Measurements from ENCODE around the gene OR52L1. TPM values are rescaled to one million over a fixed set of nuclear protein-coding genes. Genes with fewer than 3 reads are reported as not detected.
"Not testable (repeated sequence)": the region's sequence is repeated elsewhere in the genome, so short reads cannot be mapped to it uniquely, and the experiment has no call there.

OR52L1 gene
- total RNA-seq, 1 experiment from 2014 or later, result not detected

DNA sequence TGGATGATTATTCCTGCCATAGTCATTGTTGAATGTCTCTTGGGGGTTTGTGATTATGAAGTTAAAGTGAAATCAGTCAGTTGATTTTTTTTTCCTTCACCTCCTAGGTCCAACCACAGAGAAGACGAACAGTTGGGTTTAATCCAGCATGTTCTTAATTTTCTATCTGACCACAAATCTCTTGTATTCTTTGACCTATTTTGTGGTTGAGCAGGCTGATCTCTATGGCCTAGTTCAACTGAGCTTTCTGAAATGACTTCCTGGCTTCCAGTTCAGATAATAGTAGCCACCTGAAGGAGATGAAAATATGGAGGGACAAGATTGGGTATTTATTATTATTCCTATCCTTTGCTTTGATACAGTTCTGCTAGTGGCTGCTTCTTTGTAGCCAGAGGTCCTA lies 13.3 kb downstream of the OR52L1 start:
- no peak overlapping the region for H3K4me3 ChIP-seq (ENCODE audit: insufficient read depth, low read depth, low read length)
- no peak for DNase-seq
- H3K36me3 ChIP-seq (replicated peaks; ENCODE audit: control insufficient read depth, insufficient read depth, low read length), result no peaks in the 10 kb centered on the region
- H3K27me3 ChIP-seq (ENCODE audit: control insufficient read depth, insufficient read depth, low read length), result no peaks in the 10 kb centered on the region

DNA sequence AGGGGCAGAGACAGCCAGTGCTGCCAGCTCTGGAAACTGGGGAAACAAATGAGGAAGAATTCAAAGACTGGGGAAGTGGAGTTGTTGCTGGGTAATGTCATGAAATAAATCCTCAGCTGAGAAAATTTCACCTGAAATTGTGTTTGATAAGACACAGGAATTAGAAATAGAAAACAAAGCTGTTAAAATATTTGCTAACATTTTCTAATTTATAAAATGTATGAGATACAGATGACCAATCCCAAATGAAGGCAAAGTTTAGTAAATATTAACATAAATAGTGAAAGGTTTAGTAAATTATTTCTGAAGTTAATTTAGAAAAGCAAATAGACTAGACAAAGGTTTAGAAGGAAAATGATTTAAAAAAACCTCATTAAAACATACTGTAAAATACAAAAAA lies 18.4 kb downstream of the OR52L1 start, which contains the start of gene OR56A5:
OR56A5 (minus strand) TSS at position 101 of the 400 bp plus-strand sequence; CDS start at position 101, 0 bp downstream.
- no peaks in the 10 kb centered on the region for H3K36me3 ChIP-seq (replicated peaks; ENCODE audit: control insufficient read depth, insufficient read depth, low read length)
- no peak for DNase-seq

DNA sequence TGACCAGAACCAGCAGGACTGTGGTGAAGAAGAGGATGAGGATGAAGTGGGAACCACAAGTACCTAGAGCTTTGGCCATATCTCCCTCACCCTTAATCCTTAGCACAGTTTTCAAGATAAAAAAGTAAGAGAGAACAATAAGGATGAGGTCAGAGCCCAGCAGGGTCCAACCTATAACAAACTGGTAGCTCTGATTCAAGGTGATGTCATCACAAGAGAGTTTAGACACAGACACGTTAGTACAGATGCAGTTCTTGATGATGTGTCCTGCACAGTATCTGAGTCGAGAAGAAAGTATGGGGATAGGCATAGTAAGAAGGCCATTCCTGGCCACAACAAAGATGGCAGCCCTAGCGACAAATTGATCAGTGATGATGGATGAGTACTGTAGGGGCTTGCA lies 19.1 kb downstream of the OR52L1 start:
- no peak for DNase-seq
- H3K36me3 ChIP-seq (replicated peaks; ENCODE audit: control insufficient read depth, insufficient read depth, low read length), result no peaks in the 10 kb centered on the region

More for the DNA sequence above, 18.4 kb downstream of the OR52L1 start, which contains the start of gene OR56A5:
- H3K4me3 ChIP-seq (ENCODE audit: insufficient read depth, low read depth, low read length), result no peak within 1 kb of the TSS
- H3K27me3 ChIP-seq (ENCODE audit: control insufficient read depth, insufficient read depth, low read length), result no peaks in the 10 kb centered on the region

DNA sequence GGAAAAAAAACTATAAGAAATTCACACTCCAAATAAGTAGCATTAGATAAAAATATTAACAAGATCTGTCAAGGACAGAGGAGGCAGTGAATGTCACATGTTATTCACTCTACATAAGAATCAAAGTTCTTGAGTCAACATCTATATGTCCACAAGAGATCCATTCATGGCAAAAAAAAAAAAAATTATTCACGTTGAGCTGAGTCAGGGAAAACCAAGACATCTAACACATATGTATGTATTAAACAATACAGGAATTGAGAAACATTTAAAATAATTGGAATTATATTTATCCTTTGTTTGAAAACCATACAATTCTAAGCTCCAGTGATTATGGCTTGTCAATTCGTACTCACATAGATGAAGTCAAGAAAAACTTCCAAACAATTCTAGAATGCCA lies 19.8 kb downstream of the OR52L1 start:
- DNase-seq, result no peak
- H3K4me3 ChIP-seq (ENCODE audit: insufficient read depth, low read depth, low read length), result no peak overlapping the region
- no peaks in the 10 kb centered on the region for H3K36me3 ChIP-seq (replicated peaks; ENCODE audit: control insufficient read depth, insufficient read depth, low read length)
- H3K27me3 ChIP-seq (ENCODE audit: control insufficient read depth, insufficient read depth, low read length), result no peaks in the 10 kb centered on the region

More for the DNA sequence above, 19.1 kb downstream of the OR52L1 start:
- no peaks in the 10 kb centered on the region for H3K27me3 ChIP-seq (ENCODE audit: control insufficient read depth, insufficient read depth, low read length)
- no peak overlapping the region for H3K4me3 ChIP-seq (ENCODE audit: insufficient read depth, low read depth, low read length)

DNA sequence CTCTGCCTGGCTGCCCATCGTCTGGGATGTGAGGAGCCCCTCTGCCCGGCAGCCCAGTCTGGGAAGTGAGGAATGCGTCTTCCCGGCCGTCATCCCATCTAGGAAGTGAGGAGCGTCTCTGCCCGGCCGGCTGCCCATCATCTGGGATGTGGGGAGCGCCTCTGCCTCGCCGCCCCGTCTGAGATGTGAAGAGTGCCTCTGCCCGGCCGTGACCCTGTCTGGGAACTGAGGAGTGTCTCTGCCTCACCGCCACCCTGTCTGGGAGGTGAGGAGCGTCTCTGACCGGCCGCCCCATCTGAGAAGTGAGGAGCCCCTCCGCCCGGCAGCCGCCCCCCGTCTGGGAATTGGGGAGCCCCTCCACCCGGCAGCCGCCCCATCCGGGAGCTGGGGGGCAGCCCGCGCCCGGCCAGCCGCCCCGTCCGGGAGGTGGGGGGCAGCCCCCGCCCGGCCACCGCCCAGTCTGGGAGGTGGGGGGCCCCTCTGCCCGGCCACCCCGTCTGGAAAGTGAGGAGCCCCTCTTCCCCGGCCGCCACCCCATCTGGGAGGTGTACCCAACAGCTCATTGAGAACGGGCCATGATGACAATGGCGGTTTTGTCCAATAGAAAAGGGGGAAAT lies 26.0 kb downstream of the OR52L1 start:
- H3K4me3 ChIP-seq (ENCODE audit: insufficient read depth, low read depth, low read length), result not testable (repeated sequence)

DNA sequence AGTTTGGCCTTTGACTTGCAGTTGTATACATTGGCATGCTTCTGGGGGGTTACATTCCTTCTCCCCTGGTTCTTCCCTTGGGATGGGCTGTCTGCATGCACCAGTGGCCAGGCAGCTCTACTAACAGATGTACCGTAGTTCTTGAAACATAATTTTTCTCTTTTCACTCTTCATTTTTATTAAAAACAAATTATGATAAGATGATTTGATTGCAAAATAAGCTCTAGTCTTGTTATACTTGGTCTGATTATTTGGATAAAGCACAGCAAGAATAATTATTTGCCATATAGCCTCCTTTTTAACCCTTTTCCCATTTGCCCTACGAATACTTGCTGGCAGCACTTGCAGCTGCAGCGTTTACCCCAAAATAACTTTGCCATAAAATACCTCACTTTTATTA lies 31.2 kb downstream of the OR52L1 start:
- no peak for DNase-seq
- Histone ChIP-seq H3K36me3 (replicated peaks; ENCODE audit: control insufficient read depth, insufficient read depth, low read length) (no peaks in the 10 kb centered on the region), H3K27me3 (ENCODE audit: control insufficient read depth, insufficient read depth, low read length) (no peaks in the 10 kb centered on the region), H3K4me3 (ENCODE audit: insufficient read depth, low read depth, low read length) (no peak overlapping the region)

More for the DNA sequence above, 26.0 kb downstream of the OR52L1 start:
- not testable (repeated sequence) for DNase-seq; H3K27me3 ChIP-seq (ENCODE audit: control insufficient read depth, insufficient read depth, low read length); H3K36me3 ChIP-seq (replicated peaks; ENCODE audit: control insufficient read depth, insufficient read depth, low read length)

DNA sequence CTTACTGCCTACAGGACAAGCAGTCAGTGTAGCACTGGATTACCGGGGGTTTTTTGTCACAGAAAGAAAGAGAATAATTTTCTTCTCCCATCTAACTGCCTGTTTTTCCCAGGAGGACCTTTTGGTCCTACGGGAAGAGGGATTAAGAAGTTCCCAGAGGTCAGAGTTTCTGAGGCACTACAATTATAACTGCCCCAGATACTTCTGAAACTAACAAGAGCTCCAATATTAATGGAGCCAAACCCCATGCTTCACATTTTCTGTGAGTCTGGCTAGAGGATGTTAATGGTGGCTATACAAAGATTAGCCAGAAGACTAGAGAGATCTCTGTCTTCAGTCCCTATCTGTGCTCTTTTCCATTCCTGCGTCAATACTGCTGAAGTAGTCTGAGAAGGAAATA lies 44.8 kb downstream of the OR52L1 start, which contains the start of gene OR56A3:
OR56A3 (plus strand) TSS at position 301 of the 400 bp plus-strand sequence. CDS start 5,096 bp downstream, outside the sequence.
- no peak for DNase-seq
- no peaks in the 10 kb centered on the region for H3K27me3 ChIP-seq (ENCODE audit: control insufficient read depth, insufficient read depth, low read length)
- H3K4me3 ChIP-seq (ENCODE audit: insufficient read depth, low read depth, low read length), result no peak within 1 kb of the TSS
- no peaks in the 10 kb centered on the region for H3K36me3 ChIP-seq (replicated peaks; ENCODE audit: control insufficient read depth, insufficient read depth, low read length)

DNA sequence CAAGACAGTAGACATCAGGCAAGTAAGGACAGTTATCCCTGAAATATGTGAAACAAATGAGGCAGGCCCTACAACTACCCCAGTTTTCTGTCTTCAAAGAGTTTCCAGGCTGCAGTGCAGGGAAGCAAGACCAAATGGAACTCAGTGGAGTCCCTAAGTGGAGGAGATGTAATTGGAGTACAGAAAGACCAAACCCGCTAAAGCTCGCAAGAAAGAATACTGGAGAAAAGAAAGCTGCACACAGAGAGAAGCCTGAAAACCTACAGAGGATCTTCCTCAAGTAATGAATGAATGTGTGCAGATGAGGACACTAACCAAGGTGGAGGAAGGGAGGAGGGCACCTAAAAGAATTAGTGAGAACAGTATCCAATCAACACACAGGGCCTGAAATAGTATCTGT lies 46.0 kb downstream of the OR52L1 start:
- Histone ChIP-seq H3K4me3 (ENCODE audit: insufficient read depth, low read depth, low read length) (no peak overlapping the region), H3K27me3 (ENCODE audit: control insufficient read depth, insufficient read depth, low read length) (no peaks in the 10 kb centered on the region), H3K36me3 (replicated peaks; ENCODE audit: control insufficient read depth, insufficient read depth, low read length) (no peaks in the 10 kb centered on the region)
- no peak for DNase-seq

DNA sequence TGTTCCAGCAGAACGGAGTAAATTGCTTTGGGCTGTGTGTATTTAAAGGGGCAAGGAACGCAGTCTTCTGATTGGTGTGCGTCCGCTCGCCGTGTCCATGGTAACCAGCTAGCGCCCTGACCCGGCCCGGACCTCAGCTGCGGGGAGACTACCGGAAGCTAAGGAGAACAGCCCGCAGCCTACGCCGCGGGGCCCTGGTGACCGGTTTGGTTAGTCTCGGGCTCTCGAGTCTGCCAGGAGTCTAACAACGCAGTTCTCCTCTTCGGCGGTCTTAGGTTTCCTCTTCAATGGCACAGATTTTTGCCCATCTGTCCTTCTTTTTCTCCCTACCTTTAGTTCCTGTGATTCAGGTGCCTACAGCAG lies 48.2 kb downstream of the OR52L1 start:
- no peak for DNase-seq
- no peaks in the 10 kb centered on the region for H3K27me3 ChIP-seq (ENCODE audit: control insufficient read depth, insufficient read depth, low read length)
- no peak overlapping the region for H3K4me3 ChIP-seq (ENCODE audit: insufficient read depth, low read depth, low read length)
- no peaks in the 10 kb centered on the region for H3K36me3 ChIP-seq (replicated peaks; ENCODE audit: control insufficient read depth, insufficient read depth, low read length)

DNA sequence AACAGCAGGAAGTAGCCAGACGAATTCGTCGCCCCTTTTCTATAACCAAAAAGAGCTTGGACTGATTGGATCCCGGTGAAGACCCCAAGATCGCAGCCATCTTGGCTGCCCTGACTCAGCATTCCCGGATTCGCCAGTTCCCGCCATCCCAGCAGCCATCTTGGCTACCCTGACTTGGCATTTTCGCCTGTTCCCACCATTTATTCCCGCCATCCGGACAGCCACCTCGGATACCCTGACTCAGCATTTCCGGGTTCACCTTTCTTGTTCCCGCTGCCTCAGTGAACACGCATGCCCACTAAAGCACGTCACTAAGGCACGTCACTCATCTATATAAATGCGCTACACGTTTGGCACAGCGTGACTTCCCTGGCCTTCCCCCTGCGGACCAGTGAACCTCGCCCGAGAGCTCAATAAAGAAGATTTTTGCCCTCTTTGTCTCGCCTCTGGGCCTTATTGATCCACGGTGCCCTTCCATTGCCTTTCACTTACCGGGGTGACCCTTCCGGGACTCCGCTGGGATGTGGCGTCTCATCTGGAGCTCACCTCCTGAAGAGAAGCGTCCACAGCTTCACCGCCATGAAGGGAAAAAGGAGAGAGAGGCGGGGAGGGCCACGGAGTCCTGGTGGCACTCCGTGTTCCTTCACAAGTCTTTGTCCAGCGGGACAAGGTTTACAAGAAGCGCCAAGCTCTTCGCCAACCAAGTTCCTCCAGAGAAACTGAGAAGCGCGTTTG lies 48.8 kb downstream of the OR52L1 start:
- Histone ChIP-seq H3K36me3 (replicated peaks; ENCODE audit: control insufficient read depth, insufficient read depth, low read length) (no peaks in the 10 kb centered on the region), H3K4me3 (ENCODE audit: insufficient read depth, low read depth, low read length) (no peak overlapping the region), H3K27me3 (ENCODE audit: control insufficient read depth, insufficient read depth, low read length) (no peaks in the 10 kb centered on the region)
- no peak for DNase-seq

Other genes starting within 250 kb of the OR52L1 start
- gene OR52N4, start 232.7 kb downstream of the OR52L1 start, total RNA-seq (2014; rRNA removed; shearing (Covaris generic)), result not detected in 2 replicates
- gene OR52N5, start 203.6 kb downstream of the OR52L1 start, total RNA-seq (2014; rRNA removed; shearing (Covaris generic)), result 0.07 TPM in 1 of 2 replicates, not detected in the other
- gene OR52N1, start 195.7 kb downstream of the OR52L1 start, total RNA-seq (2014; rRNA removed; shearing (Covaris generic)), result not detected in 2 replicates
- gene OR52N2, start 178.1 kb downstream of the OR52L1 start, total RNA-seq (2014; rRNA removed; shearing (Covaris generic)), result not detected in 2 replicates
- gene OR52E6, start 145.1 kb downstream of the OR52L1 start, total RNA-seq (2014; rRNA removed; shearing (Covaris generic)), result not detected in 2 replicates
- gene OR52E8, start 129.3 kb downstream of the OR52L1 start, total RNA-seq (2014; rRNA removed; shearing (Covaris generic)), result not detected in 2 replicates
- not detected in 2 replicates for gene OR52E4, start 106.4 kb downstream of the OR52L1 start, total RNA-seq (2014; rRNA removed; shearing (Covaris generic))
- gene OR52E5, start 93.8 kb downstream of the OR52L1 start, total RNA-seq (2014; rRNA removed; shearing (Covaris generic)), result not detected in 2 replicates
- gene OR56A3, start 44.7 kb downstream of the OR52L1 start, total RNA-seq (2014; rRNA removed; shearing (Covaris generic)), result not detected in 2 replicates
- gene OR56A5, start 18.5 kb downstream of the OR52L1 start, total RNA-seq (2014; rRNA removed; shearing (Covaris generic)), result 0.18 TPM in 1 of 2 replicates, not detected in the other
- gene OR56A4, start 20.0 kb upstream of the OR52L1 start, total RNA-seq (2014; rRNA removed; shearing (Covaris generic)), result not detected in 2 replicates
- 0.03 and 0.07 TPM in 2 replicates for gene OR56A1, start 43.8 kb upstream of the OR52L1 start, total RNA-seq (2014; rRNA removed; shearing (Covaris generic))
- gene OR56B4, start 120.7 kb upstream of the OR52L1 start, total RNA-seq (2014; rRNA removed; shearing (Covaris generic)), result not detected in 2 replicates
- not detected in 2 replicates for gene OR52B2, start 183.3 kb upstream of the OR52L1 start, total RNA-seq (2014; rRNA removed; shearing (Covaris generic))
- not detected in 2 replicates for gene OR52W1, start 212.2 kb upstream of the OR52L1 start, total RNA-seq (2014; rRNA removed; shearing (Covaris generic))
- gene C11orf42, start 218.6 kb upstream of the OR52L1 start, total RNA-seq (2014; rRNA removed; shearing (Covaris generic)), result not detected in 2 replicates
- 27.9 and 38.3 TPM in 2 replicates for gene FHIP1B, start 247.7 kb upstream of the OR52L1 start, total RNA-seq (2014; rRNA removed; shearing (Covaris generic))

Measured in H7 (cell line).